Fibroblast of pulmonary artery (primary cell): Measurements from ENCODE around the gene RASGEF1B.

ENCODE experiments used
- DNase-seq: peaks from one replicate; pipeline ENCODE4 v3.0.0-alpha.2; 2010; ENCODE audit warnings: low read depth
- H3K4me3 ChIP-seq: replicated peaks from 2 replicates; pipeline ENCODE4 v1.5.1; 2011; ENCODE audit warnings: low read depth, mild to moderate bottlenecking, control low read depth, low read length, moderate library complexity
- CTCF ChIP-seq: IDR thresholded peaks from 2 replicates; pipeline ENCODE4 v1.5.1; 2011; ENCODE audit warnings: mild to moderate bottlenecking, control low read depth, low read length, inconsistent platforms; ENCODE audit errors: missing control alignments

Gene RASGEF1B

GRCh38 chr4:81457345-81457744 lies 14.4 kb downstream of the RASGEF1B start:
- no peak for TF ChIP-seq CTCF
- H3K4me3 ChIP-seq, result no peak overlapping the region
- no peak for DNase-seq

GRCh38 chr4:81455897-81456296 lies 15.8 kb downstream of the RASGEF1B start:
- no peak overlapping the region for H3K4me3 ChIP-seq
- no peak for TF ChIP-seq CTCF
- no peak for DNase-seq

GRCh38 chr4:81454948-81455347 lies 16.8 kb downstream of the RASGEF1B start:
- no peak overlapping the region for H3K4me3 ChIP-seq
- DNase-seq, result no peak
- no peak for TF ChIP-seq CTCF

- DNase-seq, result no peak
- no peak overlapping the region for H3K4me3 ChIP-seq
- TF ChIP-seq CTCF, result no peak
Observed at GRCh38 chr4:81454499-81454898, 17.2 kb downstream of the RASGEF1B start.

- H3K4me3 ChIP-seq, result no peak overlapping the region
- DNase-seq, result no peak
- no peak for TF ChIP-seq CTCF
Observed at GRCh38 chr4:81453024-81453423, 18.7 kb downstream of the RASGEF1B start.

- no peak overlapping the region for H3K4me3 ChIP-seq
- no peak for TF ChIP-seq CTCF
- no peak for DNase-seq
Observed at GRCh38 chr4:81452452-81453006, 19.2 kb downstream of the RASGEF1B start.

- H3K4me3 ChIP-seq, result no peak overlapping the region
- no peak for TF ChIP-seq CTCF
- DNase-seq, result no peak
Observed at GRCh38 chr4:81449015-81449414, 22.7 kb downstream of the RASGEF1B start.
